ENCODE measurements around the gene NXPE4. TPM values are rescaled to one million over a fixed set of nuclear protein-coding genes. Genes with fewer than 3 reads are reported as not detected.

The NXPE4 gene
- total RNA-seq, 1 donor from 2014 or later, result not detected

- intact Hi-C loops (cut with micrococcal nuclease), result no loop called here
Measured at GRCh38 chr11:114563077-114563476, 32.5 kb downstream of the NXPE4 start.

GRCh38 chr11:114562166-114562916, 33.2 kb downstream of the NXPE4 start:
- intact Hi-C loops (cut with micrococcal nuclease), result no loop called here

GRCh38 chr11:114559425-114560310, 35.9 kb downstream of the NXPE4 start, which contains the start of gene NXPE1:
Gene NXPE1 (minus strand): TSS chr11:114559881. CDS start chr11:114551201, 8,680 bp downstream.
- intact Hi-C loops (cut with micrococcal nuclease), result no loop called here

GRCh38 chr11:114556135-114556534, 39.5 kb downstream of the NXPE4 start:
- intact Hi-C loops (cut with micrococcal nuclease), result no loop called here

- intact Hi-C loops (cut with micrococcal nuclease), result no loop called here
Measured at GRCh38 chr11:114553642-114554041, 41.9 kb downstream of the NXPE4 start.

GRCh38 chr11:114551060-114551459, 44.5 kb downstream of the NXPE4 start:
- intact Hi-C loops (cut with micrococcal nuclease), result no loop called here

GRCh38 chr11:114525682-114526081, 69.9 kb downstream of the NXPE4 start:
- intact Hi-C loops (cut with micrococcal nuclease), result no loop called here

GRCh38 chr11:114524122-114524521, 71.5 kb downstream of the NXPE4 start:
- intact Hi-C loops (cut with micrococcal nuclease), result no loop called here

- intact Hi-C loops (cut with micrococcal nuclease), result no loop called here
Measured at GRCh38 chr11:114522818-114523217, 72.8 kb downstream of the NXPE4 start.

Other genes starting within 250 kb of the NXPE4 start
- gene C11orf71, start 195.3 kb downstream of the NXPE4 start, total RNA-seq, result 7.1 and 7.2 TPM in 2 replicates
- gene RBM7, start 195.1 kb downstream of the NXPE4 start, total RNA-seq, result 31.7 and 32.4 TPM in 2 replicates
- gene REXO2, start 156.3 kb downstream of the NXPE4 start, total RNA-seq, result 96.6 and 103 TPM in 2 replicates
- gene NXPE1, start 35.9 kb downstream of the NXPE4 start, total RNA-seq, result not detected in 2 replicates
- gene NXPE2, start 82.7 kb upstream of the NXPE4 start, total RNA-seq, result not detected in 2 replicates